Adrenal gland (tissue), 12 donors: ENCODE results near the gene TIMP2. TPM values are rescaled to one million over a fixed set of nuclear protein-coding genes. Genes with fewer than 3 reads are reported as not detected.
"Not testable (repeated sequence)": the region's sequence is repeated elsewhere in the genome, so short reads cannot be mapped to it uniquely, and the experiment has no call there.

Experiments
- DNase-seq, 7 donors: peaks; one replicate each; pipeline ENCODE4 v3.0.0-alpha.2; 2019 to 2020
- H3K27ac ChIP-seq, 5 donors: fragments of 200-600 bp; sonication (generic) in 4 of 5; 1 replicate in 3 of 5; 2 replicates in 2 of 5; pipeline versions ENCODE4 v1.5.1 to v1.8.0; 2016 to 2020; ENCODE audit warnings: mild to moderate bottlenecking in 1 of 5
- H3K27me3 ChIP-seq: fragments of 200-600 bp; 2 replicates; pipeline ENCODE4 v1.8.0; 2021
- H3K36me3 ChIP-seq, 2 donors: fragments of 200-600 bp; replicated peaks in 1 of 2; 1 replicate in 1 of 2; 2 replicates in 1 of 2; pipeline versions ENCODE4 v1.5.1 to v1.8.0; 2018 to 2022
- H3K4me1 ChIP-seq, 2 donors: fragments of 200-600 bp; replicated peaks in 1 of 2; 1 replicate in 1 of 2; 2 replicates in 1 of 2; pipeline versions ENCODE4 v1.5.1 to v1.8.0; 2018 to 2021
- H3K4me3 ChIP-seq, 4 donors: fragments of 200-600 bp; sonication (generic) in 3 of 4; one replicate each; pipeline ENCODE4 v1.5.1; 2016 to 2018
- H3K9me3 ChIP-seq, 3 donors: fragments of 200-600 bp; sonication (generic) in 1 of 3; replicated peaks in 1 of 3; 1 replicate in 2 of 3; 2 replicates in 1 of 3; pipeline versions ENCODE4 v1.5.1 to v1.8.0; 2016 to 2021
- POLR2A ChIP-seq, 2 donors: fragments of 450-650 bp; IDR thresholded peaks; one replicate each; pipeline ENCODE4 v1.6.1; 2017; ENCODE audit warnings: antibody characterized with exemption in 2 of 2, mild to moderate bottlenecking in 2 of 2, moderate library complexity in 1 of 2
- WGBS, 4 donors: extraction: QIAGEN DNeasy Blood & Tissue Kit in 2 of 4; methylation state at CpG; one replicate each; pipeline versions ENCODE4 v1.1.5 to v1.1.7; 2013 to 2017; 5-methylcytosine and 5-hydroxymethylcytosine counted together
- intact Hi-C, 2 donors: fragments of 100-400 bp; cut with DNase I; formaldehyde crosslinking; loops; one replicate each; pipeline versions ENCODE4 v1.14.1 to v1.15.0; 2022 to 2023
- polyA plus RNA-seq, 3 donors: library from polyadenylated mRNA; stranded (reverse); fragments of 200-250 nt in 2 of 3; fragments of 350-450 nt in 1 of 3; fragmentation: Illumina TruSeq in 1 of 3; extraction: RNeasy Lipid Tissue Mini Kit (QIAGEN cat#74804) in 1 of 3; gene quantifications; one replicate each; pipeline ENCODE4 v1.2.3, GENCODE V29; 2013 to 2014
- total RNA-seq, 9 donors: library from RNA; depleted of rRNA in 4 of 9; stranded (reverse); fragments of >200 nt in 4 of 9; fragments of 120-200 nt in 1 of 9; fragmentation: NEBNext Ultra II Directional in 1 of 9; extraction: Animal tissue kit (Norgen Biotek cat#: 25700) in 1 of 9; gene quantifications; one replicate each; pipeline versions ENCODE4 v1.1.0 to v1.2.4, GENCODE V29; 2013 to 2023
- TF ChIP-seq, protein P1 (sequence below), 6 experiments: fragments of 450-650 bp in 4 of 6; fragments of 200-600 bp in 2 of 6; sonication (generic) in 1 of 6; IDR thresholded peaks; 1 replicate in 5 of 6; 2 replicates in 1 of 6; pipeline versions ENCODE4 v1.5.1 to v1.8.0; 2016 to 2021; ENCODE audit warnings: antibody characterized with exemption in 6 of 6, mild to moderate bottlenecking in 2 of 6, moderate library complexity in 1 of 6
- donor health status: healthy with polysubstance abuse.
- donor health status: Bipolar disorder and iron deficiency.
- donor health status: DM: yes; HTN: yes; CAD: no.
- donor health status: DM: no; HTN: no; CAD: no.
- donor health status: DM: no; HTN: no; CAD: no.
- donor health status: DM: yes; HTN: yes; CAD: no.

TIMP2 gene
- total and polyA plus RNA-seq, 12 donors = 20.2 to 275 (median 176) TPM

DNA sequence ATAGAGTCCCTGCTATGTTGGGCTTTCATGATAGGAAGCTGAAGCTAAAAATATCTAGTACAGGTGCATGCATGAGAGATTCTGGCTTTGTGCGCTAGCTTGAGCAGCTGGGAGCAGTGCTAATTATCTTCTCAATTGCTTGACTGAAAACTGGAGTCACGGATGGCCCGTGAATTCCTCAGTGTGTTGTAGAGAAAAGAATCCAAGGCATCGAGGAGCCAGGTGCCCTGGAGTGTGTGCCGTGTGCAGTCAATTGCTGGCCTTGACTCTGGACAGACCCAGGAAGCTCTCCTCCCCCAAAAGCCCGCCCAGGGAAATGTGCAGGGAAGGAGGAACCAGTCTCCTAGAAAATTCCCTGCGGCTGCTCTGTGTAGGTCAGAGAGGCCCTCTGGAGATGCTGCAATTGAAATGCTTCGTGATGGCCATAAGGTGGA is 40.3 kb upstream of the TIMP2 start:
- H3K27me3 ChIP-seq = no peaks in the 10 kb centered on the region
- H3K9me3 ChIP-seq = no peaks in the 10 kb centered on the region
- H3K27ac ChIP-seq = no peak overlapping the region
- 84 to 96% (median 90%) methylated on average over 8 of the region's 8 CpGs for WGBS, 4 donors
- H3K36me3 ChIP-seq = peaks cover 0 to 22% of the 10 kb centered on the region in 2 donors
- peaks cover 0 to 3% of the 10 kb centered on the region in 2 donors for H3K4me1 ChIP-seq
- no peak overlapping the region for H3K4me3 ChIP-seq
- TF ChIP-seq POLR2A (IDR thresholded peaks at IDR 0.05) = no peak
- TF ChIP-seq, protein P1, sequence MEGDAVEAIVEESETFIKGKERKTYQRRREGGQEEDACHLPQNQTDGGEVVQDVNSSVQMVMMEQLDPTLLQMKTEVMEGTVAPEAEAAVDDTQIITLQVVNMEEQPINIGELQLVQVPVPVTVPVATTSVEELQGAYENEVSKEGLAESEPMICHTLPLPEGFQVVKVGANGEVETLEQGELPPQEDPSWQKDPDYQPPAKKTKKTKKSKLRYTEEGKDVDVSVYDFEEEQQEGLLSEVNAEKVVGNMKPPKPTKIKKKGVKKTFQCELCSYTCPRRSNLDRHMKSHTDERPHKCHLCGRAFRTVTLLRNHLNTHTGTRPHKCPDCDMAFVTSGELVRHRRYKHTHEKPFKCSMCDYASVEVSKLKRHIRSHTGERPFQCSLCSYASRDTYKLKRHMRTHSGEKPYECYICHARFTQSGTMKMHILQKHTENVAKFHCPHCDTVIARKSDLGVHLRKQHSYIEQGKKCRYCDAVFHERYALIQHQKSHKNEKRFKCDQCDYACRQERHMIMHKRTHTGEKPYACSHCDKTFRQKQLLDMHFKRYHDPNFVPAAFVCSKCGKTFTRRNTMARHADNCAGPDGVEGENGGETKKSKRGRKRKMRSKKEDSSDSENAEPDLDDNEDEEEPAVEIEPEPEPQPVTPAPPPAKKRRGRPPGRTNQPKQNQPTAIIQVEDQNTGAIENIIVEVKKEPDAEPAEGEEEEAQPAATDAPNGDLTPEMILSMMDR (IDR thresholded peaks at IDR 0.05) = no peak
- DNase-seq = no peak
- intact Hi-C loops = loop anchor here in 1 of 2 donors (10.0 kb wide), 1 partner anchor 471 kb away; no protein-coding TSS in a partner anchor

GRCh38 chr17:78963378-78963777 is 38.2 kb upstream of the TIMP2 start:
- intact Hi-C loops = loop anchor here in 1 of 2 donors (10.0 kb wide), 1 partner anchor 469 kb away; no protein-coding TSS in a partner anchor
- Histone ChIP-seq H3K4me3 (no peak overlapping the region), H3K27ac (no peak overlapping the region), H3K9me3 (no peaks in the 10 kb centered on the region), H3K27me3 (no peaks in the 10 kb centered on the region), H3K4me1 (no peaks in the 10 kb centered on the region), H3K36me3 (peaks cover 0 to 8% of the 10 kb centered on the region in 2 donors)
- no peak for DNase-seq
- TF ChIP-seq, protein P1 (IDR thresholded peaks at IDR 0.05) = no peak
- TF ChIP-seq POLR2A (IDR thresholded peaks at IDR 0.05) = no peak
- WGBS, 4 donors = 91 to 95% (median 92%) methylated on average over 6 of the region's 6 CpGs

DNA sequence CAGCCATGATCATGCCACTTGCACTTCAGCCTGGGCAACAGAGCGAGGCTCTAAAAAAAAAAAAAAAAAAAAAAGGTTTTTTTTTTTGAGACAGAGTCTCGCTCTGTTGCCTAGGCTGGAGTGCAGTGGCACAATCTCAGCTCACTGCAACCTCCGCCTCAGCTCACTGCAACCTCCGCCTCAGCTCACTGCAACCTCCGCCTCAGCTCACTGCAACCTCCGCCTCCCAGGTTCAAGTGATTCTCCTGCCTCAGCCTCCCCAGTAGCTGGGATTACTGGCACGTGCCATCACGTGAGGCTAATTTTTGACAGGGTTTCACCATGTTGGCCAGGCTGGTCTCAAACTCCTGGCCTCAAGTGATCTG is 37.8 kb upstream of the TIMP2 start:
- 71 to 94% (median 82%) methylated on average over 4 to 8 of the region's 8 CpGs for WGBS, 4 donors
- intact Hi-C loops = loop anchor here in 1 of 2 donors (10.0 kb wide), 1 partner anchor 468 kb away; no protein-coding TSS in a partner anchor

DNA sequence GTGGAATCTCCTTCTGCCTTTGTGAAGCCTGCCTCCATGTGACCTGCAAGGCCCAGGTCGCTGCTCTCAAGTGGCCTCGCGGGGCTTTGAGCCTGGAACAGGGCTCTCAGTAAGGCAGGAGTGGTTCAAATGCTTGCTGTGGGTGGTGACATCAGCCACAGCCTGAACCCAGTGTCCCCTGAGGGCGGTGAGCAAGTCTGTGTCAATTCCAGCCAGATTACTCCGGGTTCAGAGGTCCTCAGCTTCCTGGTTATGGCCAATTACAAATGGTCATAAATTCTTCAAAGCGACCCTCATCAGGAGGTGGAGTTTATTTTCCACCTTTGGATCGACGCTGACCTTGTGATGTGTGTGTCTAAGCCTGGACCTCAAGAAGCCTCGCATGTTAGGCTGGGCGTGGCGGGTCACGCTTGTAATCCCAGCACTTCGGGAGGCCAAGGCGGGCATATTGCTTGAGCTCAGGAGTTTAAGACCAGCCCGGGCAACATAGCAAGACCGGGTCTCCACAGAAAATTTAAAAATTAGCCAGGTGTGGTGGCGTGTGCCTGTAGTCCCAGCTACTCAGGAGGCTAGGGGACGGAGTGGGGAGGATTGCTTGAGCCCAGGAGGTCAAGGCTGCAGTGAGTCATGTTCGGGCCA is 37.3 kb upstream of the TIMP2 start:
- WGBS, 4 donors = 80 to 85% (median 83%) methylated on average over 15 to 19 of the region's 19 CpGs
- Histone ChIP-seq H3K27ac (no peak overlapping the region), H3K4me1 (no peaks in the 10 kb centered on the region), H3K36me3 (peaks cover 0 to 2% of the 10 kb centered on the region in 2 donors), H3K9me3 (no peaks in the 10 kb centered on the region), H3K27me3 (no peaks in the 10 kb centered on the region), H3K4me3 (no peak overlapping the region)
- DNase-seq = no peak
- no peak for TF ChIP-seq POLR2A (IDR thresholded peaks at IDR 0.05)
- TF ChIP-seq, protein P1 (IDR thresholded peaks at IDR 0.05) = no peak
- intact Hi-C loops = loop anchor here in 1 of 2 donors (10.0 kb wide), 1 partner anchor 468 kb away; no protein-coding TSS in a partner anchor

More for the DNA sequence above, 37.8 kb upstream of the TIMP2 start:
- H3K36me3 ChIP-seq, H3K27ac ChIP-seq, H3K4me1 ChIP-seq, H3K27me3 ChIP-seq, H3K4me3 ChIP-seq, DNase-seq, H3K9me3 ChIP-seq: not testable (repeated sequence)

DNA sequence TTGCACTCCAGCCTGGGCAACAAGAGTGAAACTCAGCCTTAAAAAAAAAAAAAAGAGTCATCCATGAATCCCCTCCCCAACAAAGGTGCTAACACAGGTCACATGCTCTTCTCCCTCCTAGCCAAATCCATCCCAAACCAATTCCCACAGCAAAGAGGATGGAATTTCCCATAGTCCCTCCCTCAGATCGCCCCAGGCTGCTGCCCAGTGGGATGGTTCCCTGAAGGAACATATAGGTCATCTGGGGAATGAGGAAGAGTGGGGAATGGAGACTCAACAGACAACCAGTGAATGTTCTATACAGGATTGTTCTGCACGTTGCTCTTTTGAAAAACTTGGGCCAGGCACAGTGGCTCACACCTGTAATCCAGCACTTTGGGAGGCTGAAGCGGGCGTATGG is 36.4 kb upstream of the TIMP2 start:
- H3K9me3 ChIP-seq = no peaks in the 10 kb centered on the region
- no peaks in the 10 kb centered on the region for H3K4me1 ChIP-seq
- intact Hi-C loops = loop anchor here in 1 of 2 donors (10.0 kb wide), 1 partner anchor 467 kb away; no protein-coding TSS in a partner anchor
- no peak overlapping the region for H3K27ac ChIP-seq
- no peak for DNase-seq
- no peaks in the 10 kb centered on the region for H3K27me3 ChIP-seq
- 89 to 98% (median 93%) methylated on average over 4 of the region's 4 CpGs for WGBS, 4 donors
- TF ChIP-seq POLR2A (IDR thresholded peaks at IDR 0.05) = no peak
- TF ChIP-seq, protein P1 (IDR thresholded peaks at IDR 0.05) = no peak
- H3K4me3 ChIP-seq = no peak overlapping the region
- no peaks in the 10 kb centered on the region for H3K36me3 ChIP-seq
